HG03039 (cell line): Measurements from ENCODE around the gene DCUN1D3.

Experiments
- ATAC-seq: cut with Tn5 transposase; IDR thresholded peaks from one replicate; pipeline ENCODE4 v1.9.1; 2021; ENCODE audit warnings: mild to moderate bottlenecking, moderate library complexity; ENCODE audit not compliant: unreplicated experiment

The DCUN1D3 gene

GRCh38 chr16:20894388-20894787 lies 5.8 kb downstream of the DCUN1D3 start:
- no peak for ATAC-seq

GRCh38 chr16:20889625-20890275 lies 10.4 kb downstream of the DCUN1D3 start:
- ATAC-seq, result no peak

GRCh38 chr16:20887207-20887606 lies 13.0 kb downstream of the DCUN1D3 start:
- no peak for ATAC-seq

- ATAC-seq, result no peak
Measured at GRCh38 chr16:20886320-20886719, 13.8 kb downstream of the DCUN1D3 start.

- no peak for ATAC-seq
Measured at GRCh38 chr16:20884240-20884556, 16.0 kb downstream of the DCUN1D3 start.

- ATAC-seq, result no peak
Measured at GRCh38 chr16:20883554-20884239, 16.5 kb downstream of the DCUN1D3 start.

GRCh38 chr16:20881503-20881878 lies 18.7 kb downstream of the DCUN1D3 start:
- no peak for ATAC-seq

- ATAC-seq, result no peak
Measured at GRCh38 chr16:20880867-20881502, 19.2 kb downstream of the DCUN1D3 start.

GRCh38 chr16:20879175-20880040 lies 20.8 kb downstream of the DCUN1D3 start:
- no peak for ATAC-seq

- no peak for ATAC-seq
Measured at GRCh38 chr16:20878682-20879147, 21.4 kb downstream of the DCUN1D3 start.

- ATAC-seq, result no peak
Measured at GRCh38 chr16:20875355-20875650, 24.9 kb downstream of the DCUN1D3 start.

GRCh38 chr16:20874088-20874581 lies 26.0 kb downstream of the DCUN1D3 start:
- no peak for ATAC-seq

- ATAC-seq, result no peak
Measured at GRCh38 chr16:20873331-20873730, 26.8 kb downstream of the DCUN1D3 start.

- no peak for ATAC-seq
Measured at GRCh38 chr16:20871941-20872815, 28.0 kb downstream of the DCUN1D3 start.

GRCh38 chr16:20871258-20871657 lies 28.9 kb downstream of the DCUN1D3 start:
- no peak for ATAC-seq

- ATAC-seq, result no peak
Measured at GRCh38 chr16:20870122-20870820, 29.9 kb downstream of the DCUN1D3 start.

- ATAC-seq, result no peak
Measured at GRCh38 chr16:20868890-20869289, 31.3 kb downstream of the DCUN1D3 start.

GRCh38 chr16:20867585-20867984 lies 32.6 kb downstream of the DCUN1D3 start:
- no peak for ATAC-seq

GRCh38 chr16:20866801-20867200 lies 33.4 kb downstream of the DCUN1D3 start:
- no peak for ATAC-seq
